ENCODE results near the gene MAFF.
A peak's percentile ranks its signal among the peaks of the same experiment; 100 is the strongest.

MAFF gene

DNA sequence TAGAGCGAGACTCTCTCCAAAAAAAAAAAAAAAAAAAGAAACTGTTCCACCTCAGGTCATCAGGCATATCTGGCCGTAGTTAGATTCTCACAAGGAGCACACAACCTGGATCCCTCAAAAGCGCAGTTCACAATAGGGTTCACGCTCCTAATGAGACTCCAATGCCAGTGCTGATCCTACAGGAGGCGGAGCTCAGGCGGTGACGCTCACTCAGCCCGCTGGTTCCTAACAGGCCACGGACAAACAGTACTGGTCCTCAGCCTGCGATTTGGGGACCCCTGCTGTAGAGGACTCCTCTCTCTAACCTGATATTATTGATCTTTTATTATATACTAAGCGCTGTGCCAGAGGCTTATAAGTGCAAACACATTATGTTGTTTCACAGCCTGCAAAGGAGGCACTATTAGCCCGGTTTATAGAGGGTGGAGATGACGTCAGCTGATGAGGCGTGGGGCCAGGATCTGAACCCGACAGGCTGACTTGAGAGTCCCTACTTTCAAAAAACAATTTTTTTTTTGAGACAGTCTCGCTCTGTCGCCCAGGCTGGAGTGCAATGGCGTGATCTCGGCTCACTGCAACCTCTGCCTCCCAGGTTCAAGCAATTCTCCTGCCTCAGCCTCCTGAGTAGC, 4.9 kb upstream of the MAFF start:
- in situ Hi-C loops (cut with HindIII; ENCODE audit: low pct_ligation_motif_present, low sequenced_read_pairs), result no loop called here
- H3K27ac ChIP-seq, result no peak overlapping the region
- TF ChIP-seq, protein P1, sequence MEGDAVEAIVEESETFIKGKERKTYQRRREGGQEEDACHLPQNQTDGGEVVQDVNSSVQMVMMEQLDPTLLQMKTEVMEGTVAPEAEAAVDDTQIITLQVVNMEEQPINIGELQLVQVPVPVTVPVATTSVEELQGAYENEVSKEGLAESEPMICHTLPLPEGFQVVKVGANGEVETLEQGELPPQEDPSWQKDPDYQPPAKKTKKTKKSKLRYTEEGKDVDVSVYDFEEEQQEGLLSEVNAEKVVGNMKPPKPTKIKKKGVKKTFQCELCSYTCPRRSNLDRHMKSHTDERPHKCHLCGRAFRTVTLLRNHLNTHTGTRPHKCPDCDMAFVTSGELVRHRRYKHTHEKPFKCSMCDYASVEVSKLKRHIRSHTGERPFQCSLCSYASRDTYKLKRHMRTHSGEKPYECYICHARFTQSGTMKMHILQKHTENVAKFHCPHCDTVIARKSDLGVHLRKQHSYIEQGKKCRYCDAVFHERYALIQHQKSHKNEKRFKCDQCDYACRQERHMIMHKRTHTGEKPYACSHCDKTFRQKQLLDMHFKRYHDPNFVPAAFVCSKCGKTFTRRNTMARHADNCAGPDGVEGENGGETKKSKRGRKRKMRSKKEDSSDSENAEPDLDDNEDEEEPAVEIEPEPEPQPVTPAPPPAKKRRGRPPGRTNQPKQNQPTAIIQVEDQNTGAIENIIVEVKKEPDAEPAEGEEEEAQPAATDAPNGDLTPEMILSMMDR (IDR thresholded peaks at IDR 0.05; ENCODE audit: low read depth, low read length, missing control alignments), result no peak
- H3K27me3 ChIP-seq (replicated peaks), result no peaks in the 10 kb centered on the region
- H3K36me3 ChIP-seq (replicated peaks), result no peaks in the 10 kb centered on the region
- no peak for DNase-seq
- H3K4me3 ChIP-seq (ENCODE audit: low read depth, low read length), result no peak overlapping the region

DNA sequence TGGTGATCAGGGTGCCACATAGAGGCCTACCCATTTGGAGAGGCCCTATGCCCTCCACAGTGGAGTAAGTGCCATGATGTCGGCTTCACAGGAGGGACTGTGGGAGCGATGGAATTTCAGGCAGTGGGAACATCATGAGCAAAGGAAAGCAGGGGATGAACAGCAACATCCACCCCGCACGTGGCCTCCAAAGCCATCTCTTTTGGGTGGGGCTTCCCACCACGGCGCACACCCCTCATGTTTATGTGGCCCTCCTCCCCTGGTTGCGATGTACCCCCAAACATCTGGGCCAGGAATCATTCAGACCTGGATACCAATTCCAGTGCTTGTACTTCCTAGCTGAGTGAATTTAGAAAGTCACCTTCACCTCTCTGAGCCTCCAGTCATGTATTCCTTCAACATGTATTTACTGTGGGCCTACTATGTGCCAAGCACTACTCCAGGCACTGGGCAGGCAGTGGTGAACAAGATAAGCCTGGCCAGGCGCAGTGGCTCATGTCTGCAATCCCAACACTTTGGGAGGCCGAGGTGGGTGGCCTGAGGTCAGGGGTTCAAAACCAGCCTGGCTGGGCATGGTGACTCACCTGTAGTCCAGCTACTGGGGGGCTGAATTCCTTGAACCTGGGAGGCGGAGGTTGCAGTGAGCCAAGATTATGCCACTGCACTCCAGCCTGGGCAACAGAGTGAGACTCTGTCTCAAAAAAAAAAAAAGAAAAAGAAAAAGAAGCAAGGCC, 1.8 kb upstream of the MAFF start:
- no peak for DNase-seq
- Histone ChIP-seq H3K36me3 (replicated peaks) (no peaks in the 10 kb centered on the region), H3K27ac (no peak overlapping the region), H3K27me3 (replicated peaks) (no peaks in the 10 kb centered on the region), H3K4me3 (ENCODE audit: low read depth, low read length) (no peak overlapping the region)
- in situ Hi-C loops (cut with HindIII; ENCODE audit: low pct_ligation_motif_present, low sequenced_read_pairs), result no loop called here
- TF ChIP-seq, protein P1 (IDR thresholded peaks at IDR 0.05; ENCODE audit: low read depth, low read length, missing control alignments), result no peak

DNA sequence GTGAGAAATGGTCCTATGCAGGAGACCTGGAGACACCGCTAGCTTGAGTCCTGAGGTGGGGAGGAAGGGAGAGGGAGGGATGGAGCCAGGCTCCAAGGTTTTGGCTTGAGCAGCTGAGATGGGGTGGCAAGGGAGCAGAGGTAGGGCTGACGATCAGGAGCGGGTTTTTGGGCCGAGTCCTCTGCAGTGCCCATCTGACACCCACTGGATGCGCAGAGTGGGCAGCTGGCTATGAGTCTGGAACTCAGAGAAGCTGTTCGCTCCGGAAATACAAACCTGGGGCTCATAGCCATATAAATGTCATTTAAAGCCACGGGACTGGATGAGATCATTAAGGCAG, 453 bp upstream of the MAFF start:
- H3K27me3 ChIP-seq (replicated peaks), result no peaks in the 10 kb centered on the region
- DNase-seq, result no peak
- no peaks in the 10 kb centered on the region for H3K36me3 ChIP-seq (replicated peaks)
- in situ Hi-C loops (cut with HindIII; ENCODE audit: low pct_ligation_motif_present, low sequenced_read_pairs), result no loop called here
- TF ChIP-seq, protein P1 (IDR thresholded peaks at IDR 0.05; ENCODE audit: low read depth, low read length, missing control alignments), result no peak
- H3K27ac ChIP-seq, result no peak overlapping the region
- H3K4me3 ChIP-seq (ENCODE audit: low read depth, low read length), result peak overlapping the region; percentile 48

DNA sequence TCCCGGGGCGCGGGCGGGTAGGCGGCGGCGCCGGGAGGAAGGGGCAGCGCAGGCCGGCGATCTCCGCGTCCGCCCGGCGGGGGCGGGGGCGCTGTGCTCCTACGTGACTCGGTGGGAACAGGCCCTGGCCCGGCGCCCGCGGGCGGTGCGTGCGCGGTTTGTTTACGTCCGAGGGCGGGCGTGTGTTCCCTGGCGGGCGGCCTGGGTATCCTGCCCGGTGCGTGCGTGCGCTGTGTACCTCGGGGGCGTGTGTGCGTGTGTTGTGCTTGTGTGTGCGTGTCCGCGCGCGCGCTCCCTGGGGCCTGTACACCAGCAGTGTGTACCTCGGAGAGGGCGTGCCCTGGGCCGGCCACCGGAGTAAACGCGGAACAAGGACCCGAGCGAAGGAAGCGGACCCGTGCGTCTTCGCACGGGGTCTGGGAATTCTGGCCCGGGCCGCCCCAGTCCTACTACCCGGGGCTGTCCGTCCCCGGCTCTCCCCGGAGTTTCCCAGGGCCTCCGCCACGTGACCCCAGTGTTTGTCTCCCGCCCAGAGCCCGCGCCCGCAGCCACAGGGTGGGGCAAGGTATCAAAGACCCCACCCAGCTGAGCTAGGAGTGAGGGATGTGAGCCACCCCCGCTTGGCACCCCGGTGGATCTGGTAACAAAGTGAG, 769 bp downstream of the MAFF start:
- TF ChIP-seq, protein P1 (IDR thresholded peaks at IDR 0.05; ENCODE audit: low read depth, low read length, missing control alignments), result peak; percentile 14
- in situ Hi-C loops (cut with HindIII; ENCODE audit: low pct_ligation_motif_present, low sequenced_read_pairs), result no loop called here
- Histone ChIP-seq H3K27ac (peak overlapping the region; percentile 99), H3K4me3 (ENCODE audit: low read depth, low read length) (peak overlapping the region; percentile 81), H3K27me3 (replicated peaks) (no peaks in the 10 kb centered on the region), H3K36me3 (replicated peaks) (no peaks in the 10 kb centered on the region)
- DNase-seq, result peak; percentile 85

DNA sequence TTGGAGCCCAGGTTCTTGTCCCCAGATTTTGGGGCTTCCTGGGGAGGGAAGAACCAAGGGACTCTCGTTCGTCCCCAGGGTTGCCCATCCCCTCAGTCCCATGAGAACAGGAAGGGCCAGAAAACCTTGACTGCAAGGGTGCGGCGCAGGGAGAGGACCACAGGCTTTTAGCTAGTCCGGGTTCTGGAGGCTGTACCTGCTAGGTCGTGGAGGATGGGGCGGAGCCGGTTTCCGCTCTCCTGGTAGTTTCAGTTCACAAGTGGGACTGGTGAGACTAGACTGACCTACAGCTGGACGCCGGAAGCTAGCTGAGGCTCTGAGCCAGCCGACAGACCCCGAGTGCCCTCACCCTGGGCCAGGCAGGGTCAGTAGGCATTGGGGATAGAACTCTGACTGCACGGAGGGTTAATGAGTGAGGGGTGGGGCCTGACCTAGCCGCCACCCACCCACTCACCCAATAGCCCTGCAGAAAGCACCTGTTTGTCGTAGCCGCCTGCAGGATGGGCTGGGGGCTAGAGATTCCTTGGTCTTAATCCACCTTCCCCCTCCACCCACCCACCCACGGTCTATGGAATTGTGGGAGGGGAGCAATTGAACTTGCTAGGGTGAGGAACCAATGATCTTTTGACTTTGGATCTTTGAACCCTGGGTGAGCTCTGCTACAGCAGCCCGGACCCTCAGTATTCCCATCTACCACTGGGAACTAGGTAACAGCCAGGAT, 1.5 kb downstream of the MAFF start:
- Histone ChIP-seq H3K36me3 (replicated peaks) (peaks cover 2% of the 10 kb centered on the region), H3K27me3 (replicated peaks) (no peaks in the 10 kb centered on the region), H3K4me3 (ENCODE audit: low read depth, low read length) (peak overlapping the region; percentile 81), H3K27ac (peak overlapping the region; percentile 99)
- TF ChIP-seq, protein P1 (IDR thresholded peaks at IDR 0.05; ENCODE audit: low read depth, low read length, missing control alignments), result no peak
- no peak for DNase-seq
- in situ Hi-C loops (cut with HindIII; ENCODE audit: low pct_ligation_motif_present, low sequenced_read_pairs), result no loop called here
